ENCODE measurements around the gene DIDO1. TPM values are rescaled to one million over a fixed set of nuclear protein-coding genes. Genes with fewer than 3 reads are reported as not detected.
A peak's percentile ranks its signal among the peaks of the same experiment; 100 is the strongest.

DIDO1 gene
- total and polyA plus RNA-seq, 2 of the 4 experiments (the other 2 are of a cell fraction), result 21.8 to 28.1 TPM

DNA sequence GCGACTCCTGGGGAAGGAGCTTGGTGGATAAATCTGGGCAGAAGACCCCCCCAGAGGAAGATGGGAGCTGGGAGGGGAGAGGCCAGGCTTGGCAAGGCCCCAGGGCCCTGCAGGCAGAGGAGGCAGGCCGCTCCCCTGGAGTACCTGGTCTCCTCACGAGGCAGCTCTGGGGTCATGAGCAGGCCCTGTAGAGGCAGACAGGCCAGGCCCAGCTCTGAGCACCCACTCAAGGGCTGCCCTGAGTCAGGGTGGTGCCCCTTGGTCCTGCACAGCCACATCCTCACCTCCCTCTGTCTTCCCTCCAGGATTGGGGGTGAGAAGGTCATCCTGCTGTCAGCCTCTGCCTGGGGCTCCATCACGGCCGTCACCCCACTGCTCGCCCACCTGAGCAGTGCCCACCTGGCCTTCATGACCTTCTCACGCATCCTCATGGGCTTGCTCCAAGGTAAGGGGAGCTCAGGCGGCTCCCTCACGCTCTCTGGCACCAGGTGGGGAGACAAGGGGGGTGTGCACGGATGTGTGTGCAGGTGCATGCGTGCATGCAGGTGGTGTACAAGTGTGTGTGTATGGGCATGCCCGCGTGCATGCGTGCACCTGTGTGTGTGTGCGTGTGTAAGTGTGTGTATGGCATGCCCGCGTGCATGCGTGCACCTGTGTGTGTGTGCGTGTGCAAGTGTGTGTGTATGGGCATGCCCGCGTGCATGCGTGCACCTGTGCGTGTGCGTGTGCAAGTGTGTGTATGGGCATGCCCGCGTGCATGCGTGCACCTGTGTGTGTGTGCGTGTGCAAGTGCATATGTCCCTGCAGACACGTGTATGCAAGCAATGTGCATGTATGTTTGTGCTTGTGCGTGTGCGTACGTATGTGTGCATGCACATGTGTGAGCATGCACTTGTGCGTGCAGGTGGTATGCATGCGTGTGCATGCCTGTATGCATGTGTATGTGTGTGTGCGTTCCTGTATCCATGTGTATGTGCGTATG lies 31.1 kb upstream of the DIDO1 start:
- POLR2A ChIA-PET (ENCODE audit: unreplicated experiment), result no interaction called here
- no peak overlapping the region for H3K4me3 ChIP-seq (ENCODE audit: insufficient read depth, low read depth, low read length)
- no peak overlapping the region for H3K23ac ChIP-seq (ENCODE audit: low read depth, low read length)
- no peak overlapping the region for H3K18ac ChIP-seq (ENCODE audit: low read depth, low read length)
- CTCF ChIA-PET, result no interaction called here
- H2BK5ac ChIP-seq (ENCODE audit: low read depth, low read length, poor library complexity, severe bottlenecking), result no peak overlapping the region
- dilution Hi-C loops (cut with HindIII; ENCODE audit: low sequenced_read_pairs, unreplicated experiment) (no loop called here), intact Hi-C loops (cut with micrococcal nuclease) (no loop called here), in situ Hi-C loops (cut with MboI; ENCODE audit: low sequenced_read_pairs) (no loop called here)
- no peak for DNase-seq
- no peak overlapping the region for H3K4me2 ChIP-seq (ENCODE audit: low read depth, low read length)
- no TSS peak for BruUV-seq (replicated peaks)
- H3K14ac ChIP-seq (replicated peaks; ENCODE audit: low read depth, low read length), result no peak overlapping the region
- no peak overlapping the region for H3K9ac ChIP-seq (ENCODE audit: low read depth, low read length)
- no peaks in the 10 kb centered on the region for H4K20me1 ChIP-seq (ENCODE audit: insufficient read depth, low read length)
- H4K8ac ChIP-seq (ENCODE audit: low read depth in 2 of 2, low read length in 2 of 2), result no peak overlapping the region
- H3K9me3 ChIP-seq (ENCODE audit: control insufficient read depth, insufficient read depth, low read length), result no peaks in the 10 kb centered on the region
- H3K79me1 ChIP-seq (ENCODE audit: low read depth in 1 of 2, low read length in 2 of 2), result no peaks in the 10 kb centered on the region; a peak in 1 of 4 replicates
- ATAC-seq (ENCODE audit: low read depth), result no peak
- H3K56ac ChIP-seq (ENCODE audit: extremely low read depth, insufficient read depth, low read length), result no peak overlapping the region
- H2AK5ac ChIP-seq (ENCODE audit: low read depth, low read length), result no peak overlapping the region
- H2BK20ac ChIP-seq (ENCODE audit: low read depth, low read length), result no peak overlapping the region
- H4K5ac ChIP-seq (ENCODE audit: low read depth, low read length), result no peak overlapping the region
- 96% methylated on average over 22 of the region's 36 CpGs; no CpG with 5 or more reads in 1 of the 2 experiments for WGBS, 2 experiments (ENCODE audit: extremely low coverage in 2 of 2, insufficient read length in 1 of 2)
- no peak overlapping the region for H3K4ac ChIP-seq (ENCODE audit: low read depth, low read length)
- H2AK9ac ChIP-seq (replicated peaks; ENCODE audit: low read depth, low read length, poor library complexity), result no peak overlapping the region
- H2BK15ac ChIP-seq (ENCODE audit: low read depth, low read length), result no peak overlapping the region
- H3K4me1 ChIP-seq (ENCODE audit: control insufficient read depth, insufficient read depth, low read length), result peaks cover 13% of the 10 kb centered on the region
- no peak overlapping the region for H3K27ac ChIP-seq (ENCODE audit: insufficient read depth, low read length)
- H3K27me3 ChIP-seq (ENCODE audit: control insufficient read depth, insufficient read depth, low read length), result no peaks in the 10 kb centered on the region; the same call in 1 of the 2 replicates
- H2AFZ ChIP-seq (replicated peaks; ENCODE audit: low read length, poor library complexity), result peak overlapping the region; percentile 63
- peaks cover 1% of the 10 kb centered on the region; the same call in 1 of the 2 replicates for H3K36me3 ChIP-seq (ENCODE audit: control insufficient read depth, insufficient read depth, low read length)
- H3K9me1 ChIP-seq (ENCODE audit: insufficient read depth, low read length), result peaks cover 4% of the 10 kb centered on the region; the same call in 1 of the 2 replicates
- H4K91ac ChIP-seq (ENCODE audit: insufficient read depth, low read depth, low read length), result no peak overlapping the region
- no peak overlapping the region for H2BK120ac ChIP-seq (ENCODE audit: low read depth, low read length)
- TF ChIP-seq FOS (IDR thresholded peaks at IDR 0.05; ENCODE audit: low read depth, low read length), result no peak
- TF ChIP-seq BHLHE40 (IDR thresholded peaks at IDR 0.05; ENCODE audit: low read depth, low read length), result no peak
- TF ChIP-seq RCOR1 (IDR thresholded peaks at IDR 0.05; ENCODE audit: insufficient replicate concordance, low read length), result no peak
- no peak for TF ChIP-seq CHD1 (IDR thresholded peaks at IDR 0.05; ENCODE audit: low read depth, low read length)
- no peak for TF ChIP-seq MXI1 (IDR thresholded peaks at IDR 0.05; ENCODE audit: borderline replicate concordance, low read depth, low read length)
- TF ChIP-seq MAFK (IDR thresholded peaks at IDR 0.05; ENCODE audit: low read depth, low read length), result no peak
- no peak for TF ChIP-seq POLR2A (IDR thresholded peaks at IDR 0.05; ENCODE audit: low read depth, low read length)
- no peak for TF ChIP-seq NFE2L2 (IDR thresholded peaks at IDR 0.05; ENCODE audit: low read depth, low read length)
- TF ChIP-seq MAZ (IDR thresholded peaks at IDR 0.05; ENCODE audit: borderline replicate concordance, low read depth, low read length), result no peak
- TF ChIP-seq CEBPB (IDR thresholded peaks at IDR 0.05; ENCODE audit: low read depth, low read length), result no peak
- no peak for TF ChIP-seq RAD21 (IDR thresholded peaks at IDR 0.05; ENCODE audit: low read length)
- no peak for TF ChIP-seq SMC3 (IDR thresholded peaks at IDR 0.05; ENCODE audit: low read depth, low read length)
- TF ChIP-seq, protein P1, sequence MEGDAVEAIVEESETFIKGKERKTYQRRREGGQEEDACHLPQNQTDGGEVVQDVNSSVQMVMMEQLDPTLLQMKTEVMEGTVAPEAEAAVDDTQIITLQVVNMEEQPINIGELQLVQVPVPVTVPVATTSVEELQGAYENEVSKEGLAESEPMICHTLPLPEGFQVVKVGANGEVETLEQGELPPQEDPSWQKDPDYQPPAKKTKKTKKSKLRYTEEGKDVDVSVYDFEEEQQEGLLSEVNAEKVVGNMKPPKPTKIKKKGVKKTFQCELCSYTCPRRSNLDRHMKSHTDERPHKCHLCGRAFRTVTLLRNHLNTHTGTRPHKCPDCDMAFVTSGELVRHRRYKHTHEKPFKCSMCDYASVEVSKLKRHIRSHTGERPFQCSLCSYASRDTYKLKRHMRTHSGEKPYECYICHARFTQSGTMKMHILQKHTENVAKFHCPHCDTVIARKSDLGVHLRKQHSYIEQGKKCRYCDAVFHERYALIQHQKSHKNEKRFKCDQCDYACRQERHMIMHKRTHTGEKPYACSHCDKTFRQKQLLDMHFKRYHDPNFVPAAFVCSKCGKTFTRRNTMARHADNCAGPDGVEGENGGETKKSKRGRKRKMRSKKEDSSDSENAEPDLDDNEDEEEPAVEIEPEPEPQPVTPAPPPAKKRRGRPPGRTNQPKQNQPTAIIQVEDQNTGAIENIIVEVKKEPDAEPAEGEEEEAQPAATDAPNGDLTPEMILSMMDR (conservative IDR thresholded peaks at IDR 0.05; ENCODE audit: low read depth, low read length), result no peak
- no peak for TF ChIP-seq ELK1 (IDR thresholded peaks at IDR 0.05; ENCODE audit: borderline replicate concordance, low read depth, low read length)
- TF ChIP-seq RFX5 (IDR thresholded peaks at IDR 0.05; ENCODE audit: low read depth, low read length), result no peak

Data from IMR-90 (cell line).